OCI-LY1 (cell line): ENCODE measurements around the gene FTCD.

Experiments
- CTCF ChIP-seq: fragments of 200-600 bp; sonication (generic), shearing (Covaris generic); IDR thresholded peaks from 2 replicates; pipeline ENCODE4 v1.5.1; 2017; ENCODE audit warnings: mild to moderate bottlenecking, antibody characterized with exemption, low read length, moderate library complexity, mixed read lengths
- EZH2 ChIP-seq: fragments of 200-600 bp; sonication (generic), shearing (Covaris generic); IDR thresholded peaks from 2 replicates; pipeline ENCODE4 v1.8.0; 2017; ENCODE audit warnings: borderline replicate concordance, mixed run types, mild to moderate bottlenecking, antibody characterized with exemption, low read length, moderate library complexity, mixed read lengths

- TF ChIP-seq CTCF (no peak), EZH2 (no peak)
Observed at GRCh38 chr21:46100426-46100825, 55.0 kb downstream of the FTCD start.
